Measurements from ENCODE around the gene EYA2. TPM values are rescaled to one million over a fixed set of nuclear protein-coding genes. Genes with fewer than 3 reads are reported as not detected.
A peak's percentile ranks its signal among the peaks of the same experiment; 100 is the strongest.

EYA2 gene
- total RNA-seq, 2 experiments from 2014 or later = not detected

DNA sequence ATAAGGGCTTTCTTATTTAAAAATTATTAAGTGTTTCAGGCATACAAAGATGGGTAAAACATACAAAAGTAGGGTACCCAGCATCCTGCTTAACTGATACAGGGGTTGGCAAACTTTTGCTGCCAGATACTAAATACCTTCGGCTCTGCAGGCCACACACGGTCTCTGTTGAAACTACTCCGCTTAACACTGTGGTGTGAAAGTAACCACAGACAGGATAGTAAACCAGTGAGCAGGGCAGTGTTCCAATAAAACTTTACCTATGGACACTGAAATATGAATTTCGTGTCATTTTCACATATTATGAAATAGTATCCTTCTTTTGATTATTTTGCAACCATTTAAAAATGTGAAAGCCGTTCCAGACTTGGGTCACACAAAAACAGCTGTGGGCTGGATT is 92.4 kb downstream of the EYA2 start:
- H3K9me3 Mint-ChIP-seq = peaks cover 13% of the 10 kb centered on the region

DNA sequence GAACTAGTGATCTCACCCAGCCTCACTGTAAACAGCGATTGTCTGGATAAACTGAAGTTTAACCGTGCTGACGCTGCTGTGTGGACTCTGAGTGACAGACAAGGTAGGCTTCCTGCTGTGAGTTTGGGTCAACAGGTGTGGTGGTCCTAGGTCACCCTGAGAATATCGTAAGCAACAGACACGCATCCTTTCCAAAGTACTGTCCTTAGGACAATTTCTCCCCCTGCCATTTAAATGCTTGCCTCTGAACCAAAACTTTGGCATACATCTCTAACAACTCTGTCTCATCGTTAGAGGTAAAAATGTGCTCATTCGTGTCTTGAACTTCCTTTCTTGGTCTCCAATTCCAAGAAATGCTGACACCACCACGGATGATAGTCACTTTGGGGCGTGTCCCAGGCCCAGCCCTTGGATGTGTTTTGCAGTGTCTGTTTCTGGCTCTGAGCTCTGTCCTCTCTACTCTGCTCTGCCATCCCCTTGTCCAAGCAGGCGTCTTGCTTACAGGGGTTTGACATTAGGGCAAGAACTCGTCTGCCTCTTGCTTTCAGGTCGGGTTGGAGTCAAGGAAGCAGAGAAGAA is 95.5 kb downstream of the EYA2 start:
- Mint-ChIP-seq H3K9me3 (peaks cover 1% of the 10 kb centered on the region), H3K36me3 (no peaks in the 10 kb centered on the region), H3K27ac (peak overlapping the region; percentile 2), H3K27me3 (peaks cover 46% of the 10 kb centered on the region), H3K4me3 (no peak overlapping the region), H3K4me1 (peaks cover 19% of the 10 kb centered on the region)
- peak; percentile 52 for DNase-seq

More for the DNA sequence above, 92.4 kb downstream of the EYA2 start:
- Mint-ChIP-seq H3K4me3 (no peak overlapping the region), H3K27me3 (peaks cover 56% of the 10 kb centered on the region), H3K27ac (no peak overlapping the region), H3K36me3 (no peaks in the 10 kb centered on the region), H3K4me1 (peaks cover 7% of the 10 kb centered on the region)
- DNase-seq = no peak

DNA sequence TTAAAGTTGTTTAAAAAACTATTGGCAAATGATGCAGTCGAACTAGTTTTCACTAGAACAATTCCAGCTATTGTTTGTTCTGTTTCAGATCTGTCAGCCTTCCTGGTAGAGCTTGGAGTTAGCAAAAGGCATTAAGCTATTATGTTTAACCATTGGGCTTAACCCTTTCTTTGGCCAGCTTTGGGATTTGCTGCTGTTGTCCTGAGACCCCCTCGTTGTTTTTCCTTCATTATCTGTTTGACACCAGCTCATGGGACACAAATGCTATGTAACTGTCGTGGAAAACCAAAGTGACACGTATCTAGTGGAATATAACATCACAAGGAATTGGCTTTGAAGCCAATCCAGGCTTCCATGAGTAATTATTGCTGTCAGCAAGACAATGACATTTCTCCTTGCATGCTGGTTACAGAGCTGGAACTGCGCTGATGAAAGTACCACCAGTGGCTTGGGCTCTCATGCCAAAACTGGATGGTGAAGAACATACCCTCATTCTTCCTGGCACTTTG is 96.0 kb downstream of the EYA2 start:
- DNase-seq = no peak
- H3K36me3 Mint-ChIP-seq = no peaks in the 10 kb centered on the region
- no peak overlapping the region for H3K27ac Mint-ChIP-seq
- H3K4me1 Mint-ChIP-seq = peaks cover 19% of the 10 kb centered on the region
- H3K4me3 Mint-ChIP-seq = no peak overlapping the region
- peaks cover 1% of the 10 kb centered on the region for H3K9me3 Mint-ChIP-seq
- peaks cover 42% of the 10 kb centered on the region for H3K27me3 Mint-ChIP-seq

DNA sequence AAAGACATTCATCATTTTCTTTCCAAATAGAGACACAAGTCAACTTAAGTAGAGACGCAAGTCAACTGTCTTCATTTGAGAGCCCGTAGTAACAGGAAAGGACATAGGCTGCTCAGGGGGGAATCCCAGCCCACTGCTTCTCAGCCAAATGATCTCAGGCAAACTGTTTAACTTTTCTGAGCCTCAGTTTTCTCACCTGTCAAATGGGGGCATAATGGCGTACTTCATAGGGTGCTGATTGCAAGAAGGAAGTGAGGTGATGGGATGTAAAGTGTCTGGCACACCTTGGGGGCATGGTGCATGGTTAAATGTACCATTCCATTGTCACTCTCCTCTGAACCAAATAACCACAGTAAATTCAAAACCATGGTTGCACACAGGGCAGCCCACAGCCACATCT is 96.5 kb downstream of the EYA2 start:
- peaks cover 19% of the 10 kb centered on the region for H3K4me1 Mint-ChIP-seq

DNA sequence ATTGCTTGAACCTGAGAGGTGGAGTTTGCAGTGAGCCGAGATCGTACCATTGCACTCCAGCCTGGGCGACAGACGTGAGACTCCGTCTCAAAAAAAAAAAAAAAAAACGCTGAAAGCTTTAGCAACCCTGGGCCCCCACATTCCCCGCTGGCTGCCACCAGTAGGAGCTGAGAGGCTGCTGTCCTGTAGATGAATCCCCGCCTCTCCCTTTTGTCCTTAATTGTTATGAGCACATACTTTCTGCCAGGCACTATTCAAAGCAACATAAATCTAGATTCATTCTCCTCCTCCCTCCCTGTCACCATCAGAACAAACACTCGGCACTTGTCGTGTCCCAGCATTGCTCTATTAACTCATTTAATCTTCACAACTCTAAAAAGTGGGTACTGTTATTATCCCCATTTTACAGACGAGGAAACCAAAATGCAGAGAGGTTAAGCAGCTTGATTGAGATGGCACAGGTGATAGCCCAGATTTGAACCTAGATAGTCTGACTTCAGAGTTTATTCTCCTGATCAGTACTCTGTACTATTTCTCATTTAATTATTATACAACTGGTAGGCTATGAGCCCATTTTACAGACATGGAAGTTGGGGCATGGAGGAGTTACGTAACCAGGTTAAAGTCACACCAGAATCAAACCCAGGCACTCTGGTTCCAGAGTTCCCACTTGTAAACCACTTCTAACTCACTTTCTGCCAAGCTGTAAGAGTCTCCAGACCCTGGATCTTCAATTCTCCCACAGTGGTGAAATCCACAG is 97.4 kb downstream of the EYA2 start:
- H3K4me1 Mint-ChIP-seq = peaks cover 19% of the 10 kb centered on the region
- H3K27ac Mint-ChIP-seq = no peak overlapping the region
- peaks cover 1% of the 10 kb centered on the region for H3K9me3 Mint-ChIP-seq
- no peak for DNase-seq
- no peak overlapping the region for H3K4me3 Mint-ChIP-seq
- H3K27me3 Mint-ChIP-seq = peaks cover 51% of the 10 kb centered on the region
- no peaks in the 10 kb centered on the region for H3K36me3 Mint-ChIP-seq

More for the DNA sequence above, 96.5 kb downstream of the EYA2 start:
- H3K36me3 Mint-ChIP-seq = no peaks in the 10 kb centered on the region
- H3K27ac Mint-ChIP-seq = no peak overlapping the region
- peaks cover 1% of the 10 kb centered on the region for H3K9me3 Mint-ChIP-seq
- H3K27me3 Mint-ChIP-seq = peaks cover 46% of the 10 kb centered on the region
- no peak overlapping the region for H3K4me3 Mint-ChIP-seq
- no peak for DNase-seq

DNA sequence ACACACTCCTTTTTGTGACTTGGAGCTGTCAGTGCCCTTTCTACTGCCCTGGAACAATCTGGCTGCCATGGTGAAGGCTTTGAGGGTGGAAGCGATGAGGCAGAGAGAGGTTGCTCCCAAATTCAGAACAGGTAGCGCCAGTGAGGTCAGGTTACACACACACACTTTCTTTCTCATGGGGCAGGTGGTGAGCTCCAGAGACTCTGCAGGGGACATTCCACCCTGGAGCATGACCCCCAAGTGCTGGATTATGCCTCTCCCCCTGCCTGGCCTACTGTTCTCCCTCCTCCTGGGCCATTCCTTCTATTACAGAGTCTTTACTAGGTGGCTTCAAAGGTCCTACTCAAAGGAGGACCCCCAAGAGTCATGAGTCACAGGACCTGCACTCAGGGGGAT is 98.0 kb downstream of the EYA2 start:
- DNase-seq = no peak
- Mint-ChIP-seq H3K4me3 (no peak overlapping the region), H3K4me1 (peaks cover 19% of the 10 kb centered on the region), H3K27ac (no peak overlapping the region), H3K9me3 (peaks cover 1% of the 10 kb centered on the region), H3K27me3 (peaks cover 53% of the 10 kb centered on the region), H3K36me3 (no peaks in the 10 kb centered on the region)

DNA sequence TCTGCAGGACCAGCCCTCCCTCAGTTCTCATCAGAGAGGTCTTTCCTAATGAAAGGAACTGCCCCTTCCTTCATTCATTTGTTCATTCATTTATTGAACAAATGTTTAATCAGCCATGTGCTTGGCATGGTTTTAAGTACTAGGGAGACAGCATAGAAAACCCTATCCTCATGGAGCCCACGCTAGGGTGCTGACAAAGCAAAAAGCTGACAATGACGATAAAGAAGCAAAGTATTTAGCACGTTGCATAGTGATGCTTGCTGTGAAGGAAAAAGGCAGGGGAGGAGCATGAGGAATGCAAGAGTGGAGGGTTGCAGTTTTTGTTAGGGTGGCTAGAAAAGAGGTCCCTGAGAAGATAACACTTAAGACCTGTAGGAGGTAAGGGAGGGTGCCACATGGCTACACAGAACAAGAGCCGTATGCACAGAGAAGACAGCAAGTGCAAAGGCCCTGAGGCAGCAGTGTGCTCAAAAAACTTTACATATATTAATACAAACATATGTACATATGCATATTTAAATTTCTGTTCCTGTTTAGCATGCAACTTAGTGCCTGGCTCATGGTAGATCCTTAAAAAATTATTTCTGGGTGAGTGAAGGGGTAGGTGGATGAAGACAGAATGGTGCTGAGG is 98.9 kb downstream of the EYA2 start:
- Mint-ChIP-seq H3K9me3 (peaks cover 1% of the 10 kb centered on the region), H3K27me3 (peaks cover 63% of the 10 kb centered on the region), H3K36me3 (no peaks in the 10 kb centered on the region), H3K4me1 (peaks cover 19% of the 10 kb centered on the region), H3K27ac (no peak overlapping the region), H3K4me3 (no peak overlapping the region)
- no peak for DNase-seq

DNA sequence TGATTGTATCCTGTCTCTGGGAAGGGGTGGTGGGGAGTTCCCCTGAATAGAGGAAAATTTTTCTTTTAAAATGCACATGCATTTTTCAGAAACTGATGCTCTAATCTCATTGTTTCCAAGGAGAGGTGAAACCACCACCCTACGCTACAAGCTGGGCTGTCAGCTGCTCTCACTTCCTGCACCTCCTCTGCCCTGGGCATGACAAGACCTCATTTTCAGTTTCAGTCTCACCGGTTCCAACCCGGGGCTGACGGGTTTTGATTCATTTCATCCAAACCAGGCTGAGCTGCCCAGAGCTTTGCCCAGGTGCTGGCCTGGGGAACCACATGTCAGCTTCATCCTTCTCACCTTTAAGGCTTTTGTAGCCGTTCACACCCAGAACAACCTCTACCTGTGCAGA is 99.7 kb downstream of the EYA2 start:
- Mint-ChIP-seq H3K36me3 (no peaks in the 10 kb centered on the region), H3K27me3 (peaks cover 63% of the 10 kb centered on the region), H3K27ac (peak overlapping the region; percentile 56), H3K4me3 (no peak overlapping the region), H3K9me3 (peaks cover 1% of the 10 kb centered on the region), H3K4me1 (peaks cover 19% of the 10 kb centered on the region)
- peak; percentile 74 for DNase-seq

DNA sequence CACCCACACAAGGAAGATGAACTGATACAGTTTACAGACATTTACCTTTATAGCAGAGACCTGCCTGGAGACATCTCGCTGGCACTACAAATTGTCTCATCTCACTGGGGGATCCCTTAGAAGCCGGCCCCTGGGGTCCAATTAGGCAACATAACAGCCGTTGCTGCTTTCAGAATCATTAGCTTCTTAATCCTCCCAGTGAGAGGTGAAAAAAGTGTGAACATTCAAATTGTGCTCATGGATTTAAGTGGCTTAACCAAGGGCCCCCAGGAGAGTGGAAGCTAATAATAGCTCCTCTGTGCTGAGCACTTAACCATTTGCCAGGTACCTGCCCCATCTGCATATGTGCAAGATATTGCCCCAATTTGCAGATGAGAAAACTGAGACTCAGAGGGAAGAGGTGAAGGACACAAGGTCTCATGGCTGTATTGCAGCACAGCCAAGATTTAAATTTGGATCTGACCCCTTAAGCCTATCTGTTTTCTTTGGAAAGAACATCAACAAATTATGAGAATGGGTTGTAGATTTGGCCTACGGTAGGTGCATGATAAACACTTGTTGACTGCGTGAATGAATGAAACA is 101.0 kb downstream of the EYA2 start:
- Mint-ChIP-seq H3K27me3 (peaks cover 56% of the 10 kb centered on the region), H3K4me1 (peaks cover 11% of the 10 kb centered on the region), H3K36me3 (no peaks in the 10 kb centered on the region), H3K27ac (no peak overlapping the region), H3K9me3 (peaks cover 1% of the 10 kb centered on the region), H3K4me3 (no peak overlapping the region)
- DNase-seq = no peak

DNA sequence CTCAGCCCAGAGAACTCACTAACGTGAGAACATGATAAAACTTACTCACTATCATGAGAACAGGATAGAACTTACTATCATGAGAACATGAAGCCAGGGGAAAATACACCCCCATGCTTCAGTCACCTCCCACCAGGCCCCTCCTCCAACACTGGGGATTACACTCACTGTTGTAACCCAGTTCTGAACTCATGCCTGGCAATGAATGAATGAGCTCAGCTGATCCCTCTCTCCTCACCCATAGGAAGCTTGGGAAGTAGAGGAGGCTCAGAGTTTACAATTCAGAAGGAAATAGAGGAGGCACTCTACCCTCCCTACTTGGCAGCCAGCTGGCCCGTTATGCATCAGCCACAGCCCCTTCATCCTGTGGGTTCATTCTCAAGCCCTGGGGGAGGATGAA is 102.5 kb downstream of the EYA2 start:
- no peak overlapping the region for H3K4me3 Mint-ChIP-seq
- DNase-seq = no peak
- peaks cover 4% of the 10 kb centered on the region for H3K9me3 Mint-ChIP-seq
- peaks cover 50% of the 10 kb centered on the region for H3K27me3 Mint-ChIP-seq
- peaks cover 11% of the 10 kb centered on the region for H3K4me1 Mint-ChIP-seq
- H3K27ac Mint-ChIP-seq = no peak overlapping the region
- H3K36me3 Mint-ChIP-seq = no peaks in the 10 kb centered on the region

DNA sequence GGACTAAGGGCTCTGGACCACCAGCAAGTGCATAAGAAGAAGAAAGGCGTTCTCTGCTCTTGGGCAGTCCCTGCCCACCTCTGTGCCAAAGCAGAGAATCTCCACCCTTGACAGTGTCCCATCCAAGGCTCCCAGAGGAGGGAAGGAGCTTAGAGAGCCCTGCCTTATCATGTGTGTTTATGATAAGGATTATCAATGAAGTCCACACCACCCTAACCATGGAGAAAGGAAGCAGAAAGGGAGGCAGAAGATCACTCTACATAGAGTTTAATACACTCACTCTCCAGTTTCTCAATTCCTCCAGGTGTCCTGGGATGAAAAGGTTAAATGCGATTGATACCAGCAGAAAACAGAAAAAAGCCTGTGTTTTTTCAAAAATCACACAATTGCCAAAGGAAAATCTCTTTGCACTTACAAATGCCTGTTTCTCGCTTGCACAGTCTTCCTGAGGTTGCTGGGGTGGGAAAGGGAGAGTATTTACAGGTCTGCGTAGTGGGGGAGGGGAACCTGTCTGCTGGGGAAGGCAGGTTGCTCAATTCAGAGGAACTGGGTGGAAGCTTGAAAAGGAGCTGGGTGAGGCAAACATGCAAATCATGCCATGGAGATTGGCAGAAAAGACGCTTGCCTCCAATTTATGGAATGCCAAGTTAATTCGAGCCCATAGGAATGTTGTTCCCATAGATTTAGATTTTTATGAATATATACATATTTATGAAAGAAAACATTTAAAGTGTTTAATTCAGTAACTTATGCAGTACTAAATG is 104.0 kb downstream of the EYA2 start:
- no peak for DNase-seq
- peaks cover 49% of the 10 kb centered on the region for H3K27me3 Mint-ChIP-seq
- peaks cover 2% of the 10 kb centered on the region for H3K9me3 Mint-ChIP-seq
- H3K36me3 Mint-ChIP-seq = no peaks in the 10 kb centered on the region
- H3K4me3 Mint-ChIP-seq = no peak overlapping the region
- peaks cover 8% of the 10 kb centered on the region for H3K4me1 Mint-ChIP-seq
- no peak overlapping the region for H3K27ac Mint-ChIP-seq

DNA sequence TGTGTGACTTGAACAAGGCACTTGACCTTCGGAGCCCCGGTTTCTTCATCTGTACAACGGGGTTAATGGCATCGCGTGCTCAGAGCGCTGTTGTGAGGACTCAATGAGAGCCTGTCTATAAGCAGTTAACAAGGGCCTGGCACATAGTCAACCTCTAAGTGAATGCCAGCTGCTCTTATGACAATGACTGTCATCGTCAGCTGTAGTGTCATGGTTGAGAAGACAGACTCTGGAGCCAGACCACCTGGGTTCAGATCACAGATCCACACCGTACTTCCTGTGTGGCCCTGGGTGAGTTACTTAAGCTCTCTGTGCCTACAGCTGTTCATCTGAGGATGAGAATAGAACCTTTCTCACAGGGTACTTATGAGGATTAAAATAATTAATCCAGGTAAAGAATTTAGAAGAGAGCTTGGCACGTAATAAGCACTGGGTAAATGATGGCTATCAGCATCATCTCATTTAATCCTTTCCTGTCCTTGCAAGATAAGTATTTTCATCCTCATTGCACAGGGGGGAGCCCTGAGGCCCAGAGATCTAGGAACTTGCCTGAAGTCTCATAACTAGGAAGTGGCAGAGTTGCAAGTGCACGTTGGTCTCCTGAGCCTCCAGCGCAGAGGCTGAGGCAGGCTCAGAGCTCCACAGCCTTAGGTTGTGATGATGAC is 105.3 kb downstream of the EYA2 start:
- peaks cover 2% of the 10 kb centered on the region for H3K9me3 Mint-ChIP-seq

DNA sequence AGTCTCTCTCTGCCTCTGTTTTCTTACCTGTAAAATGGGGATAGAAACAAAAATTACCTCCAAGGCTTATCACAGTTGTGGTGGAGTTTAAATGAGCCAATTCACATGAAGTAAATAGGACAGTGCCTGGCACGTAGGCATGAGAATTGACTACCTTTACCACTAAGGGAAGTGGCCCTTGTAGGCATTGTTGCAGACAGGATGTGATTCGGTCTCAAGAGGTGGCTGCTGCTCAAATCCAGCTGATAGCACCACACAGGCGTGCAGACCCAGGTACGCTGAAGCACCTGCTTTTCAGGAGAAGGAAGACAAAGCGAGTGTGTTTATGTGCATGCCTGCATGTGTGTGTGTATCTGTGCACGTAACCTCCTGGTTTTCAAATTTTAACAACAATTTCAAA is 108.6 kb downstream of the EYA2 start:
- Mint-ChIP-seq H3K27me3 (peaks cover 42% of the 10 kb centered on the region), H3K4me1 (no peaks in the 10 kb centered on the region), H3K27ac (no peak overlapping the region), H3K36me3 (no peaks in the 10 kb centered on the region), H3K4me3 (no peak overlapping the region), H3K9me3 (peaks cover 2% of the 10 kb centered on the region)
- DNase-seq = no peak

More for the DNA sequence above, 105.3 kb downstream of the EYA2 start:
- Mint-ChIP-seq H3K27me3 (peaks cover 54% of the 10 kb centered on the region), H3K27ac (no peak overlapping the region), H3K36me3 (no peaks in the 10 kb centered on the region), H3K4me1 (no peaks in the 10 kb centered on the region), H3K4me3 (no peak overlapping the region)
- DNase-seq = no peak

DNA sequence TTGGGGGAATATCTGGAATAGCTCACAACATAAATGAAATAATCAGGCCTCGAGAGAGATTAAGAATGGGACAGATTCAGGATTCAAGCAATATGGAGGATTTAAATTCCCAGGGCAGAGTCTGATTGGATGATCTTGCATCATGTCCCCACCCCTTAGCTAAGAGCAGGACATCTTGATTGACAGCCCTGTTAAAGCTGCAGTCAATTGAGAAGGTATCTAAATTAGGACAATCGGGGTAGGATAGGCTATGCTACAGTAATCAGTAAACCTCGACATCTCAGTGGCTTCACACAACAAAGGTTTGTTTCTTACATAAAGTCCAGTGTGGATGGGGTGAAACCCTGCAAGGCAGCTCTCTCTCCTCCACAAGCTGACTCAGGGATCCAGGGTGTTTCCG is 109.5 kb downstream of the EYA2 start:
- Mint-ChIP-seq H3K27me3 (peaks cover 35% of the 10 kb centered on the region), H3K27ac (no peak overlapping the region), H3K9me3 (peaks cover 2% of the 10 kb centered on the region), H3K4me1 (no peaks in the 10 kb centered on the region), H3K4me3 (no peak overlapping the region), H3K36me3 (no peaks in the 10 kb centered on the region)
- DNase-seq = no peak
